Natural killer cell treated with Interleukin-12 subunit alpha and Interleukin-12 subunit beta and Interleukin-15 and Interleukin-18, amount 100 ng/mL, for 72 hours (primary cell): ENCODE results near the gene GAB4. TPM values are rescaled to one million over a fixed set of nuclear protein-coding genes. Genes with fewer than 3 reads are reported as not detected.

Source experiments
- ATAC-seq, 2 donors: fragments of 150-1000 bp; cut with Tn5 transposase in 1 of 2; sonication (Bioruptor Pico), chemical (Tn5 transposase) in 1 of 2; 2 replicates each; pipeline ENCODE4 v1.10.0; 2021
- DNase-seq: peaks from one replicate; pipeline ENCODE4 v3.0.0; 2022; ENCODE audit warnings: low spot score
- H3K27ac Mint-ChIP-seq, 2 donors: 1 replicate in 1 of 2; 2 replicates in 1 of 2; pipeline ENCODE4 v1.8.0; 2022; ENCODE audit warnings: mixed read lengths in 2 of 2, mild to moderate bottlenecking in 1 of 2, moderate library complexity in 1 of 2
- H3K27me3 Mint-ChIP-seq, 2 donors: 1 replicate in 1 of 2; 2 replicates in 1 of 2; pipeline ENCODE4 v1.8.0; 2022; ENCODE audit warnings: mixed read lengths in 2 of 2
- H3K36me3 Mint-ChIP-seq: one replicate; pipeline ENCODE4 v1.8.0; 2022; ENCODE audit warnings: mixed read lengths
- H3K4me1 Mint-ChIP-seq, 2 donors: 1 replicate in 1 of 2; 2 replicates in 1 of 2; pipeline ENCODE4 v1.8.0; 2022; ENCODE audit warnings: low read depth in 2 of 2, mixed read lengths in 2 of 2, mild to moderate bottlenecking in 1 of 2
- H3K4me3 Mint-ChIP-seq: one replicate; pipeline ENCODE4 v1.8.0; 2022; ENCODE audit warnings: mixed read lengths
- H3K9me3 Mint-ChIP-seq: 2 replicates; pipeline ENCODE4 v1.8.0; 2022; ENCODE audit warnings: mixed read lengths
- total RNA-seq, 2 donors: library from RNA; stranded (reverse); gene quantifications; one replicate each; pipeline ENCODE4 v1.2.3, GENCODE V29; 2022

The GAB4 gene
- total RNA-seq, 2 donors from 2014 or later = not detected

GRCh38 chr22:16970446-16970845 is 37.6 kb downstream of the GAB4 start:
- peaks cover 0 to 4% of the 10 kb centered on the region in 2 donors for H3K27me3 Mint-ChIP-seq
- H3K9me3 Mint-ChIP-seq = no peaks in the 10 kb centered on the region
- no peak for ATAC-seq
- no peaks in the 10 kb centered on the region for H3K36me3 Mint-ChIP-seq
- peak overlapping the region in 1 of 2 donors; percentile 49 for H3K27ac Mint-ChIP-seq
- H3K4me1 Mint-ChIP-seq = peaks cover 31 to 39% of the 10 kb centered on the region in 2 donors
- DNase-seq = no peak
- no peak overlapping the region for H3K4me3 Mint-ChIP-seq

GRCh38 chr22:16969508-16970327 is 38.3 kb downstream of the GAB4 start:
- no peak overlapping the region for H3K4me3 Mint-ChIP-seq
- ATAC-seq = no peak
- no peaks in the 10 kb centered on the region for H3K36me3 Mint-ChIP-seq
- peaks cover 31 to 39% of the 10 kb centered on the region in 2 donors for H3K4me1 Mint-ChIP-seq
- peaks cover 0 to 4% of the 10 kb centered on the region in 2 donors for H3K27me3 Mint-ChIP-seq
- H3K27ac Mint-ChIP-seq = no peak overlapping the region
- DNase-seq = no peak
- no peaks in the 10 kb centered on the region for H3K9me3 Mint-ChIP-seq

GRCh38 chr22:16968218-16968595 is 39.8 kb downstream of the GAB4 start:
- Mint-ChIP-seq H3K4me1 (peaks cover 16 to 25% of the 10 kb centered on the region in 2 donors), H3K36me3 (no peaks in the 10 kb centered on the region), H3K27ac (no peak overlapping the region), H3K27me3 (peaks cover 0 to 2% of the 10 kb centered on the region in 2 donors), H3K9me3 (no peaks in the 10 kb centered on the region), H3K4me3 (no peak overlapping the region)
- DNase-seq (no peak), ATAC-seq (no peak)

GRCh38 chr22:16967453-16968217 is 40.4 kb downstream of the GAB4 start:
- H3K27ac Mint-ChIP-seq = no peak overlapping the region
- no peaks in the 10 kb centered on the region for H3K36me3 Mint-ChIP-seq
- no peaks in the 10 kb centered on the region for H3K9me3 Mint-ChIP-seq
- no peak overlapping the region for H3K4me3 Mint-ChIP-seq
- no peak for ATAC-seq
- DNase-seq = no peak
- H3K4me1 Mint-ChIP-seq = peaks cover 12 to 19% of the 10 kb centered on the region in 2 donors
- peaks cover 0 to 2% of the 10 kb centered on the region in 2 donors for H3K27me3 Mint-ChIP-seq

- DNase-seq = no peak
- no peaks in the 10 kb centered on the region for H3K9me3 Mint-ChIP-seq
- no peak overlapping the region for H3K27ac Mint-ChIP-seq
- peaks cover 9 to 10% of the 10 kb centered on the region in 2 donors for H3K4me1 Mint-ChIP-seq
- no peaks in the 10 kb centered on the region for H3K27me3 Mint-ChIP-seq
- no peaks in the 10 kb centered on the region for H3K36me3 Mint-ChIP-seq
- ATAC-seq = no peak
- H3K4me3 Mint-ChIP-seq = no peak overlapping the region
Measured at GRCh38 chr22:16966251-16966650, 41.8 kb downstream of the GAB4 start.

GRCh38 chr22:16965560-16965959 is 42.5 kb downstream of the GAB4 start:
- Mint-ChIP-seq H3K9me3 (no peaks in the 10 kb centered on the region), H3K27me3 (no peaks in the 10 kb centered on the region), H3K4me1 (peaks cover 8 to 9% of the 10 kb centered on the region in 2 donors), H3K27ac (no peak overlapping the region), H3K4me3 (no peak overlapping the region), H3K36me3 (no peaks in the 10 kb centered on the region)
- no peak for DNase-seq
- no peak for ATAC-seq

- no peaks in the 10 kb centered on the region for H3K36me3 Mint-ChIP-seq
- peaks cover 3 to 4% of the 10 kb centered on the region in 2 donors for H3K4me1 Mint-ChIP-seq
- no peak for ATAC-seq
- H3K27ac Mint-ChIP-seq = no peak overlapping the region
- no peaks in the 10 kb centered on the region for H3K27me3 Mint-ChIP-seq
- H3K4me3 Mint-ChIP-seq = no peak overlapping the region
- no peaks in the 10 kb centered on the region for H3K9me3 Mint-ChIP-seq
- DNase-seq = no peak
Measured at GRCh38 chr22:16965083-16965482, 42.9 kb downstream of the GAB4 start.

GRCh38 chr22:16964366-16964765 is 43.7 kb downstream of the GAB4 start:
- Mint-ChIP-seq H3K9me3 (no peaks in the 10 kb centered on the region), H3K36me3 (no peaks in the 10 kb centered on the region), H3K27ac (no peak overlapping the region), H3K4me1 (no peaks in the 10 kb centered on the region), H3K27me3 (no peaks in the 10 kb centered on the region), H3K4me3 (no peak overlapping the region)
- no peak for ATAC-seq
- DNase-seq = no peak

GRCh38 chr22:16963189-16963945 is 44.7 kb downstream of the GAB4 start:
- no peaks in the 10 kb centered on the region for H3K9me3 Mint-ChIP-seq
- no peak for ATAC-seq
- no peak overlapping the region for H3K4me3 Mint-ChIP-seq
- H3K4me1 Mint-ChIP-seq = no peaks in the 10 kb centered on the region
- no peaks in the 10 kb centered on the region for H3K36me3 Mint-ChIP-seq
- H3K27ac Mint-ChIP-seq = no peak overlapping the region
- no peak for DNase-seq
- no peaks in the 10 kb centered on the region for H3K27me3 Mint-ChIP-seq

GRCh38 chr22:16962501-16962900 is 45.5 kb downstream of the GAB4 start:
- Mint-ChIP-seq H3K27me3 (no peaks in the 10 kb centered on the region), H3K36me3 (no peaks in the 10 kb centered on the region), H3K27ac (no peak overlapping the region), H3K4me3 (no peak overlapping the region), H3K9me3 (no peaks in the 10 kb centered on the region), H3K4me1 (no peaks in the 10 kb centered on the region)
- ATAC-seq (no peak), DNase-seq (no peak)

- no peak for ATAC-seq
- Mint-ChIP-seq H3K4me3 (no peak overlapping the region), H3K27ac (no peak overlapping the region), H3K36me3 (no peaks in the 10 kb centered on the region), H3K4me1 (peaks cover 0 to 5% of the 10 kb centered on the region in 2 donors), H3K27me3 (no peaks in the 10 kb centered on the region), H3K9me3 (no peaks in the 10 kb centered on the region)
- DNase-seq = no peak
Measured at GRCh38 chr22:16961477-16962186, 46.4 kb downstream of the GAB4 start.

GRCh38 chr22:16960884-16961249 is 47.2 kb downstream of the GAB4 start:
- ATAC-seq (no peak), DNase-seq (no peak)
- Mint-ChIP-seq H3K4me1 (peaks cover under 1 to 11% of the 10 kb centered on the region in 2 donors), H3K27me3 (no peaks in the 10 kb centered on the region), H3K9me3 (no peaks in the 10 kb centered on the region), H3K27ac (no peak overlapping the region), H3K36me3 (no peaks in the 10 kb centered on the region), H3K4me3 (no peak overlapping the region)

- H3K4me1 Mint-ChIP-seq = peaks cover 6 to 16% of the 10 kb centered on the region in 2 donors
- ATAC-seq = no peak
- H3K4me3 Mint-ChIP-seq = no peak overlapping the region
- H3K9me3 Mint-ChIP-seq = no peaks in the 10 kb centered on the region
- no peak overlapping the region for H3K27ac Mint-ChIP-seq
- no peak for DNase-seq
- no peaks in the 10 kb centered on the region for H3K27me3 Mint-ChIP-seq
- H3K36me3 Mint-ChIP-seq = no peaks in the 10 kb centered on the region
Measured at GRCh38 chr22:16960220-16960883, 47.7 kb downstream of the GAB4 start.
